ENCODE results near the gene KRT3. TPM values are rescaled to one million over a fixed set of nuclear protein-coding genes. Genes with fewer than 3 reads are reported as not detected.
"Not testable (repeated sequence)": the region's sequence is repeated elsewhere in the genome, so short reads cannot be mapped to it uniquely, and the experiment has no call there.

KRT3 gene
- total RNA-seq, 1 donor from 2014 or later, result not detected

DNA sequence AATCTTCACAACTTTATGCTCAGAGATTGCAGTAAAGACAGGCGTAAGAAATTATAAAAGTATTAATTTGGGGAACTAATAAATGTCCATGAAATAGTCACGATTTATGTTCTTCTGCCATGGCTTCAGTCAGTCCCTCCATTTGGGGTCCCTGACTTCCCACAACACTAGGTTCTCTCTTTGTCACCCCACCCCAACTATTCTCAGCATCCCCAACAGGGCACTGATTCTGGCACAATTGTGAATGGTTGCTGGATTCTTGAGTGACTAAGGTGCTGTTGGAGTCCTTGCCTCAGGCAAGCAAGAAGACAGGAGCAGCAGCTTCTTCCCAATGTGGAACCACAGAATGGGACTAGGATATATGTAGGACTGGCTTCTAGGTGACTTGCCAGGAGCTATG, 34.1 kb downstream of the KRT3 start:
- H3K27me3 Mint-ChIP-seq (ENCODE audit: unreplicated experiment), result no peaks in the 10 kb centered on the region
- TF ChIP-seq CTCF (IDR thresholded peaks at IDR 0.05; ENCODE audit: partially characterized antibody, unreplicated experiment), result no peak
- DNase-seq, result no peak

GRCh38 chr12:52761218-52761617, 34.7 kb downstream of the KRT3 start:
- not testable (repeated sequence) for H3K27me3 Mint-ChIP-seq (ENCODE audit: unreplicated experiment); H3K27ac Mint-ChIP-seq (ENCODE audit: unreplicated experiment); DNase-seq; H3K9me3 Mint-ChIP-seq (ENCODE audit: unreplicated experiment); H3K4me1 Mint-ChIP-seq (ENCODE audit: low read depth, unreplicated experiment); H3K36me3 Mint-ChIP-seq (ENCODE audit: unreplicated experiment); H3K4me3 Mint-ChIP-seq (ENCODE audit: unreplicated experiment)

More for the DNA sequence above, 34.1 kb downstream of the KRT3 start:
- H3K4me3 Mint-ChIP-seq (ENCODE audit: unreplicated experiment), result no peak overlapping the region
- H3K27ac Mint-ChIP-seq (ENCODE audit: unreplicated experiment), result no peak overlapping the region
- H3K4me1 Mint-ChIP-seq (ENCODE audit: low read depth, unreplicated experiment), result no peaks in the 10 kb centered on the region
- H3K36me3 Mint-ChIP-seq (ENCODE audit: unreplicated experiment), result no peaks in the 10 kb centered on the region
- H3K9me3 Mint-ChIP-seq (ENCODE audit: unreplicated experiment), result no peaks in the 10 kb centered on the region

DNA sequence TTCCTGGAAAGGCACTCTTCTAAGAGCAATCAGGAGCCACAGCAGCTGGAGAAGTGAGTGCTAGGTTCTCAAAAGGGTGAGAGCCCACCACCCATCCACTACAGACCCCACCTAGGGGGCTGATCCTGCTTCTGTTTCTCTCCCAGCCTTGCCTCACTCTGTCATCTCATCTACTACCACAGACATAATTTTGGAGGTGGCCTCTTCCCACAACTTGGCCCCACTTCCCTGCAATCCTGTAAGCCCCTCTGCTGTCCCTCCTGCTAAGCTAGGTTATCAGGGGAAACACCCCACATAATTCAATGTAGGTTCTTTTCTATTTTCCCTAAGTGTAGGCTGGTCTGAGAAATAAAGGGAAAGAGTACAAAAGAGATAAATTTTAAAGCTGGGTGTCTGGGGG, 35.3 kb downstream of the KRT3 start:
- Mint-ChIP-seq H3K27me3 (ENCODE audit: unreplicated experiment) (no peaks in the 10 kb centered on the region), H3K36me3 (ENCODE audit: unreplicated experiment) (no peaks in the 10 kb centered on the region), H3K4me1 (ENCODE audit: low read depth, unreplicated experiment) (no peaks in the 10 kb centered on the region), H3K9me3 (ENCODE audit: unreplicated experiment) (no peaks in the 10 kb centered on the region), H3K27ac (ENCODE audit: unreplicated experiment) (no peak overlapping the region), H3K4me3 (ENCODE audit: unreplicated experiment) (no peak overlapping the region)
- DNase-seq, result no peak
- no peak for TF ChIP-seq CTCF (IDR thresholded peaks at IDR 0.05; ENCODE audit: partially characterized antibody, unreplicated experiment)

GRCh38 chr12:52759695-52760094, 36.2 kb downstream of the KRT3 start:
- Mint-ChIP-seq H3K9me3 (ENCODE audit: unreplicated experiment) (no peaks in the 10 kb centered on the region), H3K36me3 (ENCODE audit: unreplicated experiment) (no peaks in the 10 kb centered on the region), H3K27me3 (ENCODE audit: unreplicated experiment) (no peaks in the 10 kb centered on the region), H3K4me3 (ENCODE audit: unreplicated experiment) (no peak overlapping the region), H3K4me1 (ENCODE audit: low read depth, unreplicated experiment) (no peaks in the 10 kb centered on the region), H3K27ac (ENCODE audit: unreplicated experiment) (no peak overlapping the region)
- no peak for DNase-seq
- TF ChIP-seq CTCF (IDR thresholded peaks at IDR 0.05; ENCODE audit: partially characterized antibody, unreplicated experiment), result no peak

DNA sequence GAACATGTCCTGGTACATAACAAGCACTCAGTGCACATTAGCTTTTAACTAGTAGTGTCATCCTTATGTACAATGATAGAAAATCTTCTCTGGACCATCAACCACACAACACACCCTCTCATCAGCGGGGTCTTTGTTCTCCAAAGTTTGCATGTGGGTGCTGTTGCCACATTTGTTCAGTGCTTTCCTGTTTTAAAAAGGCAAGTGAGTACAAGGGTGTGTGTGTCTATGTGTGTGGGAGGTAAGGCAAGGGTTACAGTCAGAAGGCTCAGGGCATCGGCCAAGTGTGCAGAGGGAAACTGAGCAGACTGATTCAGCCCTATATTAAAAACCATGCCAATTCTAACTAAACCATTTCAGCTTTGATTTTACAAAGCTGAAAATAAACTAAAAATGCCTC, 36.7 kb downstream of the KRT3 start:
- Mint-ChIP-seq H3K27me3 (ENCODE audit: unreplicated experiment) (no peaks in the 10 kb centered on the region), H3K27ac (ENCODE audit: unreplicated experiment) (no peak overlapping the region), H3K36me3 (ENCODE audit: unreplicated experiment) (no peaks in the 10 kb centered on the region), H3K4me3 (ENCODE audit: unreplicated experiment) (no peak overlapping the region), H3K4me1 (ENCODE audit: low read depth, unreplicated experiment) (no peaks in the 10 kb centered on the region), H3K9me3 (ENCODE audit: unreplicated experiment) (no peaks in the 10 kb centered on the region)
- DNase-seq, result no peak
- TF ChIP-seq CTCF (IDR thresholded peaks at IDR 0.05; ENCODE audit: partially characterized antibody, unreplicated experiment), result no peak

All from glutamatergic neuron (in vitro differentiated cells).